ENCODE data around the gene APOM. TPM values are rescaled to one million over a fixed set of nuclear protein-coding genes. Genes with fewer than 3 reads are reported as not detected.

The APOM gene
- total RNA-seq, 4 donors from 2014 or later, result 0.67 to 2.1 (median 1.1) TPM

DNA sequence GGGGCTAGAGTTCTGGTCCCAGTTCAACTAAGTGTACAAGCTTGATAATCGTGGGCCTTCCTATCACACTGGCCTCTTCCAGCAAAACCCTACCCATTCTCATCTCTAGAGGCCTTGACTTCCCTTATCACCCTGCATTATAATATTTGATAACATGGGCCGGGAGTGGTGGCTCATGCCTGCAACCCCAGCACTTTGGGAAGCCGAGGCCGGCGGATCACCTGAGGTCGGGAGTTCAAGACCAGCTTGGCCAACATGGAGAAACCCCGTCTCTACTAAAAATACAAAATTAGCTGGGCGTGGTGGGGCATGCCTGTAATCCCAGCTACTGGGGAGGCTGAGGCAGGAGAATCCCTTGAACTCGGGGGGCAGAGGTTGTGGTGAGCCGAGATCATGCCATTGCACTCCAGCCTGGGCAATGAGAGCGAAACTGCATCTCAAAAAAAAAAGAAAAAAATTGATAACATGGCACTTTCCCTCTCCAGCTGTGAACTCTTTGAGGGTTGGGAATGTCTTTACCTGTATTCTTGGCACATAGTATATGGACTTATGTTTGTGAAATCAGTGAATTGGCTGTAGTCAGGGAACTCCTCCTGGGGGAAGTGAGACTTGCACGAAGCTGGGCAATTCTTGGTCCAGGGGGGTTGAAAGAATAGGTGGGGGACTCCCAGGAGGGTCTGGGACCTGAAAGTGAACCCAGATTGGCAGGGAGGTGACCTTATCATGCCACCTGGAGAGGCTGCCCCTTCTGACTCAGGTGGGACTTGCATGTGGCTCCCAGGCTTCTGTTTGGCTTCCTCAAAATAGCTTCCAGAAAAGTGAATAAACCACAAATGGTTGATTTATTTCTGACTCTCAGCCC, 5.8 kb downstream of the APOM start:
- Histone ChIP-seq H3K36me3 (peaks cover under 1 to 48% (median 9%) of the 10 kb centered on the region in 3 donors), H3K27ac (peak overlapping the region; percentile 90 to 95 (median 92)), H3K27me3 (no peaks in the 10 kb centered on the region), H3K4me1 (peaks cover 31 to 73% (median 39%) of the 10 kb centered on the region in 3 donors), H3K4me3 (peak overlapping the region in 3 of 4 donors; percentile 68 to 78 (median 73)), H3K9me3 (no peaks in the 10 kb centered on the region)
- DNase-seq, result no peak
- no peak for TF ChIP-seq CTCF (IDR thresholded peaks at IDR 0.05)
- intact Hi-C loops (cut with DNase I), result no loop called here
- 73 to 83% methylated on average over 9 to 11 of the region's 12 CpGs for WGBS, 2 donors

DNA sequence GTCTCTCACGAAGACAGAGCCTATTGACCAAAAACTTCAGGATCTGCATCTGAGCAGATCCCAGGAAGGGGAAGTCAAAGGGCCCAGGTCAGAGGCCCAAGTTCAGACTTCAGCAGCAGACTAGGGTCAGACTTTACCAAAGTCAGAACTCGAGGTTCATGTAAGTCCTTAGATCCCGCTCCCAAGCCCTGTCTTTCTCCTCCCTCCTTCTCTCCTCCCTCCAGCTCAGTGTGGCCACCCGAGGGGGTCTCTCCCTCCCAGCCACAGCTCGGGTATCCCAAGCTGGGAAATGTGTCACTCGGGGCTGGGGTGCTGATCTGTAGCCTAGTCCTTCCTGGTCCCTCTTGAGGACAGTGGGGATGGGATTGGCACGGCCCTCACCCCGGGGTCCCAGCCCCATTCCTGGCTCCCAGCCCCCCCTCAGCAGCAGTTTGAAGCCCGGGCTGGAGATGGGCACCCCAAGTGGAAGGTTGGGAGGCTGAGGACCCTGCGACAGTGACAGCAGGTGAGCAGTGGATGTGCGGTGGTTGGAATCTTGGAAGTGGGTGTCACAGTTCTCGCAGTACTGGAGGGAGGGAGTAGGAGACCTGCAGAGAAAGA, 6.5 kb downstream of the APOM start:
- Histone ChIP-seq H3K4me3 (no peak overlapping the region), H3K4me1 (peaks cover 38 to 77% (median 46%) of the 10 kb centered on the region in 3 donors), H3K27ac (peak overlapping the region in 2 of 4 donors; percentile 10 to 31), H3K27me3 (no peaks in the 10 kb centered on the region), H3K36me3 (peaks cover 0 to 46% (median 9%) of the 10 kb centered on the region in 3 donors), H3K9me3 (no peaks in the 10 kb centered on the region)
- DNase-seq, result no peak
- WGBS, 2 donors, result 83 to 91% methylated on average over 7 to 9 of the region's 12 CpGs
- intact Hi-C loops (cut with DNase I), result no loop called here
- TF ChIP-seq CTCF (IDR thresholded peaks at IDR 0.05) (no peak), POLR2A (IDR thresholded peaks at IDR 0.05) (no peak)

- peaks cover 4 to 46% (median 17%) of the 10 kb centered on the region in 3 donors for H3K36me3 ChIP-seq
- H3K27me3 ChIP-seq, result no peaks in the 10 kb centered on the region
- no peaks in the 10 kb centered on the region for H3K9me3 ChIP-seq
- H3K27ac ChIP-seq, result peak overlapping the region; percentile 93 to 99 (median 99)
- WGBS, 2 donors, result 41 to 42% methylated on average over 5 to 7 of the region's 9 CpGs
- H3K4me3 ChIP-seq, result peak overlapping the region in 3 of 4 donors; percentile 88 to 92 (median 90)
- intact Hi-C loops (cut with DNase I), result no loop called here
- peaks cover 32 to 77% (median 46%) of the 10 kb centered on the region in 3 donors for H3K4me1 ChIP-seq
- DNase-seq, result no peak
- TF ChIP-seq POLR2A (IDR thresholded peaks at IDR 0.05) (no peak), CTCF (IDR thresholded peaks at IDR 0.05) (no peak)
Observed at GRCh38 chr6:31663126-31663960, 7.6 kb downstream of the APOM start.

GRCh38 chr6:31663961-31664789, 8.5 kb downstream of the APOM start:
- TF ChIP-seq CTCF (IDR thresholded peaks at IDR 0.05) (no peak), POLR2A (IDR thresholded peaks at IDR 0.05) (peak in 1 of 4 donors; percentile 6)
- WGBS, 2 donors, result 9 to 18% methylated on average over 12 to 13 of the region's 17 CpGs
- no peak for DNase-seq
- Histone ChIP-seq H3K9me3 (no peaks in the 10 kb centered on the region), H3K27me3 (no peaks in the 10 kb centered on the region), H3K27ac (peak overlapping the region; percentile 93 to 99 (median 99)), H3K4me1 (peaks cover 23 to 77% (median 38%) of the 10 kb centered on the region in 3 donors), H3K4me3 (peak overlapping the region; percentile 84 to 92 (median 89)), H3K36me3 (peaks cover 12 to 49% (median 25%) of the 10 kb centered on the region in 3 donors)
- intact Hi-C loops (cut with DNase I), result no loop called here

Data from esophagus squamous epithelium (tissue), 5 donors.